Left renal cortex interstitium (tissue), 4 donors: Measurements from ENCODE around the gene NBAS. TPM values are rescaled to one million over a fixed set of nuclear protein-coding genes. Genes with fewer than 3 reads are reported as not detected.

ENCODE experiments used
- DNase-seq, 4 donors: peaks; one replicate each; pipeline ENCODE4 v3.0.0-alpha.2; 2013; ENCODE audit warnings: low read depth in 4 of 4, low spot score in 2 of 4, missing footprints in 1 of 4
- polyA plus RNA-seq, 4 donors: library from polyadenylated mRNA; unstranded; fragments of 120-200 nt; gene quantifications; one replicate each; pipeline ENCODE4 v1.2.1, GENCODE V29; 2013; ENCODE audit not compliant: insufficient read length in 4 of 4

NBAS gene
- polyA plus RNA-seq, 4 donors: 59.5 to 62.8 (median 61.5) TPM

- DNase-seq: peak in 3 of 4 donors; percentile 68 to 83 (median 72)
Measured at GRCh38 chr2:15591692-15592463, 30.7 kb upstream of the NBAS start, which contains the start of gene DDX1. DDX1 (plus strand) TSS chr2:15591868; CDS start chr2:15591934, 66 bp downstream.

GRCh38 chr2:15591373-15591691 lies 30.2 kb upstream of the NBAS start:
- DNase-seq: no peak

DNA sequence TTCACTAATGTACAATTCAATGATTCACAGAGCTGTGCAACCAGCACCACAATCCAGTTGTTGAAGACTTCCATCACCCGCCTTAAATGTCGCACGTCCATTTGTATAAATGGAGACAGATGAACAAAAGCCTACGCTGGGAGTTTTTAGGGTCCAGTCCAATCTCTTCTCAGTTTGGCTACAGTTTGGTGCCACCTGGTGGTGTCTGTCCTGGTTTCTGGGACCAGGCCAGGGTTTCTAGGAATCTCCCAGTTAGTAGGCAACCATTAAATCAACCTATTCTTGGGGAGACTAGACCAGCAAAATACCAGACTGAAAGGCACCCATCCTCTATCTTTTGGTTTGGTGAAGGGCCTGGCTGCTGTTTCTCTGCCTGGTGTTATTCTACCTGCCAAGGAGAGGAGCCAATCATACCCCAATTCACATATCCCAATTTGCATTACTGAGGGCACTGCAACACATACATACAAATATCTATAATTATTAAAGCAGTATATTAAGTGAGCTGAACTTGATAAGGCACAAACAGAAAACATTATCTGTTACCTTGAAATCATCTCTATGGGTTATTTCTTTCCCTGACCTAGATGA lies 27.3 kb upstream of the NBAS start:
- DNase-seq: peak in 3 of 4 donors; percentile 31 to 65 (median 41)

DNA sequence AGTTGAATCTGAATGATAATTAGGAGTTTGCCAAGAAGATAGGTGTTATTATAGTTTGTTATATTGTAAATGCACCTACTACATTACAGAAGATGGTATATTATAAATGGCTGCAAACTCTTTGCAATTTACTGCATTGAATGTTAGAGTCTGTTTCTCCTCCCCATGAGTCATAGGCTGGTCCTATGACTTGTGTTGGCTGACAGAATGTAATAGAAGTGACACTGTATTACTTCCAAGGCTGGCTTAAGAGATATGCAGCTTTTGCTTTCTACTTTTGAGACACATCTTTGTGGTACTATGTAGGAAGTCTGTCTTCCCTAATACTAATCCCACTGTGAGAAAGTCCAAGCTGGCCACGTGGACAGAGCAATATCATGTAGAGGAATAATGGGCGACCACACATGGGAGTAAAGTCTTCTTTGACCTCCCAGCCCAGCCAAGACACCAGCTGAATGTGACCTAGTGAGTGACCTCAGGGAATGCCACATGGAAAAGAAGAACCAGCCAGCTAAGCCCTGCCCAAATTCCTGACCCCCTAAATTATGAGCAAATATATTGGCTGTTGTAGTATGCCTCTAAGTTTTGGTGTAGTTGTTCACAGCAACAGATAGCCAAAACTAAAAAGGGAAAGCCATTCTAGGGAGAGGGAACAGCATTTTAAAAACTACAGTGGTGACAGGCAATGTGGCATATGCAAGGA lies 23.8 kb upstream of the NBAS start:
- no peak for DNase-seq

- DNase-seq: no peak
Measured at GRCh38 chr2:15584316-15584715, 23.2 kb upstream of the NBAS start.

DNA sequence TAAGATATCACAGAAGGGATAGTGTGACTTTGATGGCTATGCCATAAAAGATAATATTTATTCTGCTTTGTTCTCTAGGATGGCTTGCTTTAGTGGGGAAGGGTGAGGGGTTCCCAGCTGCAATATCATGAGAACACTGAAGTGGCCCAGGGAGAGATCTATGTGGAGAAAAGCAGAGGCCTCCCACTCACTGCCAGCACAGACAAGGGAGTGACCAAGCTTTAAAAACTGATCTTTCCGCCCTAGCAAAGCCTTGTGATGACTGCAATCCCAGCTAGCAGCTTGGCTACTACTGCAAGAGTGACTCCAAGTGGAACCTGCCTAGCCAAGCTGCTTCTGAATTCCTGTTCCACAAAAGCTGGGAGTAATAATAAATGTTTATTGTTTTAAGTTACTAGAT lies 22.7 kb upstream of the NBAS start:
- DNase-seq: peak in 1 of 4 donors; percentile 31

DNA sequence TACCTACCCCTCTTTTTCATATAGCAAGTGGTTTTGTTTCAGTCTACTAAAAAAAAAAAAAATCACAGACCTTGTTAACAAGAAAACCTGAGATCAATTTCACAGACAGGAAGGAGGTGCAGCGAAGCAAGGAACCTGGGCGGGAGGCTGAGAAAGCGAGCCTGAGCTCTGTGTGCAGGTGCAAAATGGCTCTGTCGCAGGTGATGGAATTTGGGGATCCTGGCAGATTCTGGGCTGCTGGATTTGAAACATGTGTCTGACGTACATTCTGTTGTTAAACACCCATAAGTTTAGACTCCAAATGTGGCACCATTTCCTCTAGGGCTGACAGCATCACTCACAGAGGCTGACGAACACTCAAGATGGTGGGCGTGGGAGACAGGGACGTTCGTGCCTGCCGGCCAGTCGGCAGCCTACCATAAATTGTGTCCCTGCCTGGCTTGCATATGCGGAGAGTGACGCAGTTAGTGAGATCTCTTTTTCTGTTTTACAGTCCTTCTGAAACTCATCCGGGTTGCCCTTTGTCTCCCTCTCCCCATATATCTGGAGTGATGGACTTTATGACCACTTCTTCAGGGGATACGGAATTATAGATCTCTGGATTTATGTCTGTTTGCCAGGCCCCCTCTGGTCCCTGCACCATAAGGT lies 21.7 kb upstream of the NBAS start:
- DNase-seq: peak in 3 of 4 donors; percentile 57 to 75 (median 63)

DNA sequence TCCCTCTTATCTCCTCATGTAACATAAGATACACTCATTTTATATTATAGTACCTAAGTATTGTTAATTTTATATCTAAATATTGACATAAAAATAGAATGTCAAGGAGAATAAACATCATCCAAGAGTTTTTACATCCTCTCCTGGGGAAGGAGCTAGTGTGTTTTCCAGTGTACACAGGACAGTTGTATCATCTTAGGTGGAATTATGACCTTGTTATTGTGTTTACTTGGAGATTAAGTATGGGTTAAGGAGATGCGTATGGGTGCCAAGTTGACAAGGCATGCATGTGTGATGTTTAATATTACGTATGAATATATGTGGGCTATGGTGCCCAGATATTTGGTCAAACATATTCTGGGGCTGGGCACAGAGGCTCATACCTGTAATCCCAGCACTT lies 19.3 kb upstream of the NBAS start:
- DNase-seq: no peak

DNA sequence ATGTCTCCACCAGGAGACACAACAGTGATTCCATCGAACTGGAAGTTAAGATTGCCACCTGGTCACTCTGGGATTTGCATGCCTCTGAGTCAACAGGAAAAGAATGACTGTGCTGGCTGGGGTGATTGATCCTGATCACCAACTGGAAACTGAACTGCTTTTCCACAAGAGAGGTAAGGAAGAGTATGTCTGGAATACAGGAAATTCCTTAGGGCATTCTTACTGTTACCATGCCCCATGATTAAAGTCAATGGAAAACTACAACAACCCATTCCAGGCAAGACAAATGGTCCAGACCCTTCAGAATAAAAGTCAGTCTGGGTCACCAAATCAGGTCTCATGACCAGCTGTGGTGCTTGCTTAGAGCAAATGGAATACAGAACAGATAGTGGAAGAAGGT lies 18.5 kb upstream of the NBAS start:
- DNase-seq: no peak

DNA sequence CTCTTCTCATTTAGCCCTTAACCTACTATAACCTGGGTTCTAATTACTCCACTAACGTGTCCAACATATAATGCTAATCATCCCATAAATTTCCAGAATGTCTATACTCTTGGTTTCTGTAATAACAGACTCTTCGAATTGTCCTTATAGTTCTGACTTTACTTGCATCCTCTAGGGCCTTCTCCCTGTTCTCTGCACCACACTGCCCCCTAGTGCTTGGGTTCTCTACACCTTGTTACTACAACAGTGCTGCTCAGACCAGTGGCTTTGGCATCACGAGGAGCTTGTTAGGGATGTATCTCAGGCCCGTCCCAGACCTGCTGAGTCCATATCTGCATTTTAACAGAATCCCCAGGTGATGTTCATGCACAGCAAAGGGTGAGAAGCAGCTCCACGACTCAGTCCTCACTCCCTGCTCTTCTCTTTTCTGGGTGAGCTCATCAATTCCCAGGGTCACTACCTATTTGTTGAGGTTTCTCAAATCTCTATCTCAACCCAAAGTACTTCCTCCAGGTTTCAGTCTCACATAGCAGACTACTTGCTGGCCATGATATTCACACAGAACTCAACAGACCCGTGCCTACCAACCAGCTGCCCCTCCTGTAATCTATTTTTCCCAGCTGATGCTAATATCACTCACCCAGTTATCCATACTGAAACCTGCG lies 16.1 kb upstream of the NBAS start:
- DNase-seq: peak in 3 of 4 donors; percentile 70 to 88 (median 79)

GRCh38 chr2:15571729-15572128 lies 10.6 kb upstream of the NBAS start:
- no peak for DNase-seq

DNA sequence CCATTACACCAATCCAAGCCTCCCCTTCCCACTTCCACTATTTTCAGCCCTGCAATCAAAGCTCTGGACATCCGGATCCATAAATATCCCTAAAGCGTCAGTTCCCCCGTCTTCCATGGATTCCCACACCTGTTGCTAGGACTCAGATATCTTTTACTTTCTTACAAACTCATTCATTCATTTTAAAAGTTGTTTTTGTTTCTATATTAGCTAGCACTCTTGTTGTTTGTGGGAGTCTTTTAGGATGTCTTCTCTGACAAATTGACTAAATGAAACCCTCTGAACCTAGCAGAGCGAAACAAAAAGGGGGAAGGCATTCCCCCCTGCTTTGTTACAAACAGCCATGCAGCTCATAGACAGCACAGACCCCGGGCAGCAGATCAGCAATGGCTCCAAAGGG lies 9.0 kb upstream of the NBAS start:
- DNase-seq: peak in 3 of 4 donors; percentile 24 to 66 (median 56)

DNA sequence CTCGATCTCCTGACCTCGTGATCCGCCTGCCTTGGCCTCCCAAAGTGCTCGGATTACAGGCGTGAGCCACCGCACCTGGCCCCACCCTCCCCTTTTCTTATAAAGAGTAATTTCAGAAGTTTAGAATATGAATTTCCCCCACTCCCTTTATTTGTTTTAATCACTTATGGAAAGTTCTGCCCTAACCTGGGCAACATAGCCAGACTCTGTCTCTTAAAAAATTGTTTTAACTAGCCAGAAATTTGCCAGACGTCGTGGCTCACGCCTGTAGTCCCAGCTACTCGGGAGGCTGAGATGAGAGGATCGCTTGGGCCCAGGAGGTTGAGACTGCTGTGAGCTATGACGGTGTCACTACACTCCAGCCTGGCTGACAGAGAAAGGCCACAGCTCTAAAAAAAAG lies 7.7 kb upstream of the NBAS start:
- DNase-seq: no peak

GRCh38 chr2:15566912-15567311 lies 5.8 kb upstream of the NBAS start:
- no peak for DNase-seq

DNA sequence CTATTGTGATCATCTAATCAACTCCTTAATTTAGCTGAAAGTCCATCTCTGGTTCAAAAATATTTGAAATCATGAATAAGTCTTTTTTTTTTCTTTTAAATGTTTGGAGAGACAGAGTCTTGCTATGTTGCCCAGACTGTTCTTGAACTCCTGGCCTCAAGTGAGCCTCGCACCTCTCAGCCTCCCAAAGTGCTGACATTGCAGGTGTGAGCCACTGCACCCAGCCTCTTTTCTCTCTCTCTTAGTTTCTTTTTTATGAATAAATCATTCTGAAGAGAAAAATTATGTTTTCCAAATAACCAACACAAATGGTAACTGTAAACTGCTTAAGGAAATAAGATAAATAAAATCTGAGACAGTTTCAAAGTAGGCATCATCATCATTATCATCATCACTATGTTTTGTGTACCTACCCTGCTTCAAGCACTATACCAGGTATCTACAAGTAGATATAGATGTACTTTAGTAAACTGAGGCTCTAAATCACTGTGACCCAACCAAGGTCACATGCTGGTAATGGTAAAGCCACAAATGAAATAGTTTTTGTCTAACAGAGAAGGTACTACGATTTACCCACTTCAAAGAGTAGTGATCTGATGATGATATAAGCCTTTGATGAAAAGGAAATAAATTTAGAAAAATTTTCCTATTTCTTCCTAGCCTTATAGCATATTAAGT lies 5.0 kb upstream of the NBAS start:
- DNase-seq: no peak

GRCh38 chr2:15565392-15565791 lies 4.3 kb upstream of the NBAS start:
- no peak for DNase-seq

DNA sequence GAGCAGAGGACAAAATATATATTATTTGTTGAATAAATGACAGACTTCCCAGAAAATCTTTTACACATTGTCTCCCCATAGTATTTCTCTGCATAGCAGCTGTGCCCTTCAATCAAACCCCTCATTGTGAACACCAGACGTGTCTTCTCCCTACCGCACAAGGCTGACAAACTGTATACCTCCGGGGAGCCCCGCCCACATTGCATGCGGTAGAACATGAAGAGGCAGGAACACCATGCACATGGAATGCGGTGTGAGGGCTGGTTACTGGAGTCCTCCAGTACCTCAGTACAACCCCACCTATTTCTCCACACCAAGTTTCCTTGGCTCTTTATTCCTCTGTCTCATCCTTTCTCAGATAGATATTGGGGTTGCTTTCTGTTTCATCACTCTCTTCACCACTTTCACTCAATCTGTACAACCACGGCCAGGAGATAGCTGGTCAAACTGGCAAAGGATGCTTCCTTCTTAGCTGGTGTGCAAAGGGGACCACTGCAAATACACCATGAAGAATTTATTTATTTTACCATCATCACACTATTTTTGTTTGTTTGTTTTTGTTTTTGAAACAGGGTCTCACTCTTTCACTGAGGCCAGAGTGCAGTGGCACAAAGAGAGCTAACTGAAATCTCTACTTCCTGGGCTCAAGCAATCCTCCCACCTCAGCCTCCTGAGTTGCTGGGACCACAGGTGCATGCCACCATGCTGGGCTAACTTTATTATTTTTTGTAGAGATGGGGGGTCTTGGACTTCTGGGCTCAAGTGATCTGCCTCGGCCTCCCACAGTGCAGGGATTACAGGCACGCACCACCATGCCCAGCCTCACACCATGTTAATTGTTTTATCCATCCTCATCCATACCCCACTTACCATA lies 2.3 kb upstream of the NBAS start:
- DNase-seq: no peak

DNA sequence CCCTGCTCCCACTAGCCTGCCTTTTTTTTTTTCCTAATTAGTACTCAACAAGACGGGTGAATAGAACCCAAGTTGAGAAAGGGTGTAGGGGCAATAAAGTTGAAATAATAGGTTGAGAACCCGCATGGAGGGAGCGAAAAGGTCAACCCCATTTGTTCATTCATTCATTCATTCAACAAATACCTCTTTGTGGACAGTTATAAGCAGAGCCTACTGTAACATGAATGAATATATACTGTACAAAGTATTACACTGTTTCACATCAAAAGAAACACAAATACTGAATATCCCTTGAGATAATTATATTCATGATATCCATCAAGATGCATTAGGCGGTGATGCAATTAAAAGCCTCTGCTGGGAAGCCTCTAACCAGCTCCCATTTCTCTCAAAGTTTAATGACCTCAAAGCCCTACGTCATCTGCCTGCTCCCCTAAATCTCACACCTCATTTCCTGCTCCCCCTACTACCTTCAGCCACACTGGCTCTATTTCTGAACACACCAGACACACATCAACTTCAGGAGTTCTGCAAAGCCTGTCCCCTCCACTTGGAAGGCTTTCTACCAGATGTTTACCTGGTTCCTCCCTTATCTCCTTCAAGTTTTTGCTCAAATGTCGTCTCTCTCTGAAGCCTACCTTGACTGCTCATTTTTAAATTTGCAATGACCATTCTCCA lies 1.4 kb upstream of the NBAS start:
- no peak for DNase-seq
